NCI-H82 treated with DMSO at 0.1 percent for 48 hours (cell line): ENCODE results near the gene CDT1.
"Not testable (repeated sequence)": the region's sequence is repeated elsewhere in the genome, so short reads cannot be mapped to it uniquely, and the experiment has no call there.

Experiments used
- DNase-seq: peaks from one replicate; lab custom pipeline; 2025; ENCODE audit not compliant: unreplicated experiment; lab: John Stamatoyannopoulos, UW

The CDT1 gene

GRCh38 chr16:88768071-88768783 lies 35.4 kb upstream of the CDT1 start:
- peak; percentile 89 for DNase-seq

GRCh38 chr16:88769617-88770460 lies 33.8 kb upstream of the CDT1 start:
- peak; percentile 71 for DNase-seq

GRCh38 chr16:88770461-88771293 lies 32.9 kb upstream of the CDT1 start:
- peak; percentile 94 for DNase-seq

GRCh38 chr16:88771294-88771772 lies 32.3 kb upstream of the CDT1 start:
- DNase-seq: no peak

GRCh38 chr16:88771781-88772180 lies 31.8 kb upstream of the CDT1 start:
- DNase-seq: not testable (repeated sequence)

GRCh38 chr16:88772871-88773811 lies 30.4 kb upstream of the CDT1 start:
- peak; percentile 43 for DNase-seq

- peak; percentile 21 for DNase-seq
Observed at GRCh38 chr16:88773812-88774291, 29.7 kb upstream of the CDT1 start.

- DNase-seq: no peak
Observed at GRCh38 chr16:88774544-88775393, 28.8 kb upstream of the CDT1 start.

GRCh38 chr16:88775825-88776224 lies 27.8 kb upstream of the CDT1 start:
- no peak for DNase-seq

GRCh38 chr16:88777471-88778270 lies 25.9 kb upstream of the CDT1 start:
- no peak for DNase-seq

GRCh38 chr16:88778271-88778525 lies 25.4 kb upstream of the CDT1 start:
- DNase-seq: no peak

GRCh38 chr16:88778541-88779065 lies 25.0 kb upstream of the CDT1 start:
- no peak for DNase-seq

- no peak for DNase-seq
Observed at GRCh38 chr16:88779406-88780141, 24.0 kb upstream of the CDT1 start.

- no peak for DNase-seq
Observed at GRCh38 chr16:88780142-88781062, 23.2 kb upstream of the CDT1 start.

GRCh38 chr16:88781140-88782077 lies 22.2 kb upstream of the CDT1 start:
- DNase-seq: no peak
